Kidney epithelial cell (primary cell): ENCODE data around the gene DNAH12. TPM values are rescaled to one million over a fixed set of nuclear protein-coding genes. Genes with fewer than 3 reads are reported as not detected.

Experiments
- DNase-seq: peaks from one replicate; pipeline ENCODE4 v3.0.0-alpha.2; 2010; ENCODE audit warnings: low read depth
- H3K27me3 ChIP-seq: 2 replicates; pipeline ENCODE4 v1.6.0; 2011; ENCODE audit warnings: low read length; ENCODE audit not compliant: control insufficient read depth, insufficient read depth
- H3K36me3 ChIP-seq: 2 replicates; pipeline ENCODE4 v1.5.1; 2011; ENCODE audit warnings: low read length; ENCODE audit not compliant: control insufficient read depth, insufficient read depth
- H3K4me3 ChIP-seq: 2 replicates; pipeline ENCODE4 v1.5.1; 2011; ENCODE audit warnings: low read depth, mild to moderate bottlenecking, control low read depth, low read length
- CTCF ChIP-seq: IDR thresholded peaks from 2 replicates; pipeline ENCODE4 v1.5.1; 2011; ENCODE audit warnings: mild to moderate bottlenecking, moderate library complexity, low read length, control low read depth, inconsistent platforms; ENCODE audit not compliant: insufficient read depth, poor library complexity, severe bottlenecking
- total RNA-seq: library from RNA; depleted of rRNA; stranded (reverse); fragments of >200 nt; gene quantifications from 2 replicates; pipeline ENCODE4 v1.2.3, GENCODE V29; 2015

The DNAH12 gene
- total RNA-seq, 1 donor from 2014 or later = not detected

GRCh38 chr3:57436195-57436761 is 107.9 kb downstream of the DNAH12 start:
- Histone ChIP-seq H3K36me3 (no peaks in the 10 kb centered on the region), H3K27me3 (no peaks in the 10 kb centered on the region), H3K4me3 (no peak overlapping the region)
- TF ChIP-seq CTCF = no peak
- DNase-seq = no peak

- peak; percentile 63 for TF ChIP-seq CTCF
Measured at GRCh38 chr3:57434041-57434440, 110.1 kb downstream of the DNAH12 start.

GRCh38 chr3:57423335-57423734 is 120.8 kb downstream of the DNAH12 start:
- no peak for TF ChIP-seq CTCF
- Histone ChIP-seq H3K4me3 (no peak overlapping the region), H3K36me3 (no peaks in the 10 kb centered on the region), H3K27me3 (no peaks in the 10 kb centered on the region)
- no peak for DNase-seq

More at GRCh38 chr3:57434041-57434440, 110.1 kb downstream of the DNAH12 start:
- H3K36me3 ChIP-seq = no peaks in the 10 kb centered on the region
- no peaks in the 10 kb centered on the region for H3K27me3 ChIP-seq
- peak; percentile 7 for DNase-seq
- no peak overlapping the region for H3K4me3 ChIP-seq

- Histone ChIP-seq H3K27me3 (no peaks in the 10 kb centered on the region), H3K4me3 (no peak overlapping the region), H3K36me3 (no peaks in the 10 kb centered on the region)
- no peak for TF ChIP-seq CTCF
- DNase-seq = no peak
Measured at GRCh38 chr3:57421336-57421735, 122.8 kb downstream of the DNAH12 start.

GRCh38 chr3:57420001-57420400 is 124.1 kb downstream of the DNAH12 start:
- Histone ChIP-seq H3K4me3 (no peak overlapping the region), H3K27me3 (no peaks in the 10 kb centered on the region), H3K36me3 (no peaks in the 10 kb centered on the region)
- DNase-seq = no peak
- TF ChIP-seq CTCF = no peak

GRCh38 chr3:57411715-57412114 is 132.4 kb downstream of the DNAH12 start:
- TF ChIP-seq CTCF = no peak
- Histone ChIP-seq H3K27me3 (no peaks in the 10 kb centered on the region), H3K4me3 (no peak overlapping the region), H3K36me3 (no peaks in the 10 kb centered on the region)
- no peak for DNase-seq
